Stimulated activated naive CD8-positive, alpha-beta T cell treated with anti-CD3 and anti-CD28 coated beads, Interleukin-15, amount 100 ng/mL, for 72 hours (primary cell): ENCODE measurements around the gene COX15.

Experiments used
- ATAC-seq: fragments of 150-1000 bp; cut with Tn5 transposase; 2 replicates; pipeline ENCODE4 v1.10.0; 2021; ENCODE audit warnings: mild to moderate bottlenecking, moderate library complexity
- DNase-seq, 2 donors: peaks; one replicate each; pipeline ENCODE4 v3.0.0; 2021 to 2022
- H3K27ac Mint-ChIP-seq, 2 donors: one replicate each; pipeline ENCODE4 v1.8.0; 2022; ENCODE audit warnings: mild to moderate bottlenecking in 2 of 2, mixed read lengths in 2 of 2, moderate library complexity in 2 of 2
- H3K27me3 Mint-ChIP-seq: one replicate; pipeline ENCODE4 v1.8.0; 2022; ENCODE audit warnings: mixed read lengths
- H3K4me1 Mint-ChIP-seq: one replicate; pipeline ENCODE4 v1.8.0; 2022; ENCODE audit warnings: mild to moderate bottlenecking, mixed read lengths
- H3K4me3 Mint-ChIP-seq, 2 donors: one replicate each; pipeline ENCODE4 v1.8.0; 2022; ENCODE audit warnings: mild to moderate bottlenecking in 2 of 2, mixed read lengths in 2 of 2, moderate library complexity in 1 of 2
- H3K9me3 Mint-ChIP-seq, 2 donors: one replicate each; pipeline ENCODE4 v1.8.0; 2022; ENCODE audit warnings: mixed read lengths in 2 of 2

COX15 gene

GRCh38 chr10:99709480-99710229 is 22.3 kb downstream of the COX15 start:
- no peak for DNase-seq
- Mint-ChIP-seq H3K4me3 (no peak overlapping the region), H3K27ac (peak overlapping the region in 1 of 2 donors; percentile 71), H3K9me3 (no peaks in the 10 kb centered on the region), H3K4me1 (peaks cover 14% of the 10 kb centered on the region), H3K27me3 (no peaks in the 10 kb centered on the region)
- ATAC-seq = peak; percentile 85

- H3K9me3 Mint-ChIP-seq = no peaks in the 10 kb centered on the region
- H3K27ac Mint-ChIP-seq = no peak overlapping the region
- ATAC-seq (no peak), DNase-seq (no peak)
- H3K4me1 Mint-ChIP-seq = peaks cover 14% of the 10 kb centered on the region
- H3K4me3 Mint-ChIP-seq = no peak overlapping the region
- H3K27me3 Mint-ChIP-seq = no peaks in the 10 kb centered on the region
Measured at GRCh38 chr10:99708428-99709012, 23.4 kb downstream of the COX15 start.

- H3K27ac Mint-ChIP-seq = no peak overlapping the region
Measured at GRCh38 chr10:99700649-99701048, 31.3 kb downstream of the COX15 start.

GRCh38 chr10:99698504-99699080 is 33.3 kb downstream of the COX15 start:
- H3K4me1 Mint-ChIP-seq = no peaks in the 10 kb centered on the region
- H3K27ac Mint-ChIP-seq = no peak overlapping the region
- no peaks in the 10 kb centered on the region for H3K9me3 Mint-ChIP-seq
- no peak for DNase-seq
- ATAC-seq = no peak
- H3K4me3 Mint-ChIP-seq = no peak overlapping the region
- no peaks in the 10 kb centered on the region for H3K27me3 Mint-ChIP-seq

More at GRCh38 chr10:99700649-99701048, 31.3 kb downstream of the COX15 start:
- no peak for ATAC-seq
- H3K9me3 Mint-ChIP-seq = no peaks in the 10 kb centered on the region
- no peaks in the 10 kb centered on the region for H3K27me3 Mint-ChIP-seq
- no peak for DNase-seq
- no peak overlapping the region for H3K4me3 Mint-ChIP-seq
- no peaks in the 10 kb centered on the region for H3K4me1 Mint-ChIP-seq

GRCh38 chr10:99695761-99696160 is 36.2 kb downstream of the COX15 start:
- Mint-ChIP-seq H3K9me3 (no peaks in the 10 kb centered on the region), H3K4me1 (no peaks in the 10 kb centered on the region), H3K27ac (no peak overlapping the region), H3K27me3 (no peaks in the 10 kb centered on the region), H3K4me3 (no peak overlapping the region)
- ATAC-seq (no peak), DNase-seq (no peak)

GRCh38 chr10:99693933-99694583 is 37.9 kb downstream of the COX15 start:
- no peak overlapping the region for H3K27ac Mint-ChIP-seq
- no peak overlapping the region for H3K4me3 Mint-ChIP-seq
- no peaks in the 10 kb centered on the region for H3K9me3 Mint-ChIP-seq
- no peak for ATAC-seq
- no peaks in the 10 kb centered on the region for H3K27me3 Mint-ChIP-seq
- no peak for DNase-seq
- no peaks in the 10 kb centered on the region for H3K4me1 Mint-ChIP-seq

- no peak overlapping the region for H3K4me3 Mint-ChIP-seq
- peak overlapping the region in 1 of 2 donors; percentile 9 for H3K27ac Mint-ChIP-seq
- no peak for DNase-seq
- no peak for ATAC-seq
- no peaks in the 10 kb centered on the region for H3K9me3 Mint-ChIP-seq
- no peaks in the 10 kb centered on the region for H3K4me1 Mint-ChIP-seq
- H3K27me3 Mint-ChIP-seq = no peaks in the 10 kb centered on the region
Measured at GRCh38 chr10:99689461-99689860, 42.5 kb downstream of the COX15 start.

GRCh38 chr10:99685597-99685967 is 46.3 kb downstream of the COX15 start:
- ATAC-seq (no peak), DNase-seq (no peak)
- Mint-ChIP-seq H3K4me3 (no peak overlapping the region), H3K27ac (no peak overlapping the region), H3K27me3 (no peaks in the 10 kb centered on the region), H3K4me1 (no peaks in the 10 kb centered on the region), H3K9me3 (no peaks in the 10 kb centered on the region)

GRCh38 chr10:99682752-99683151 is 49.2 kb downstream of the COX15 start:
- peaks cover 10% of the 10 kb centered on the region for H3K4me1 Mint-ChIP-seq
- ATAC-seq = peak; percentile 82
- no peaks in the 10 kb centered on the region for H3K27me3 Mint-ChIP-seq
- DNase-seq = no peak
- H3K27ac Mint-ChIP-seq = no peak overlapping the region
- H3K4me3 Mint-ChIP-seq = no peak overlapping the region
- no peaks in the 10 kb centered on the region for H3K9me3 Mint-ChIP-seq
